Measurements from ENCODE around the gene POC1B.

Gene POC1B

GRCh38 chr12:89539426-89540223 lies 13.8 kb upstream of the POC1B start:
- DNase-seq (ENCODE audit: low read depth in 2 of 3, low spot score in 1 of 3): no peak

GRCh38 chr12:89538897-89539296 lies 13.1 kb upstream of the POC1B start:
- DNase-seq (ENCODE audit: low read depth in 2 of 3, low spot score in 1 of 3): no peak

DNA sequence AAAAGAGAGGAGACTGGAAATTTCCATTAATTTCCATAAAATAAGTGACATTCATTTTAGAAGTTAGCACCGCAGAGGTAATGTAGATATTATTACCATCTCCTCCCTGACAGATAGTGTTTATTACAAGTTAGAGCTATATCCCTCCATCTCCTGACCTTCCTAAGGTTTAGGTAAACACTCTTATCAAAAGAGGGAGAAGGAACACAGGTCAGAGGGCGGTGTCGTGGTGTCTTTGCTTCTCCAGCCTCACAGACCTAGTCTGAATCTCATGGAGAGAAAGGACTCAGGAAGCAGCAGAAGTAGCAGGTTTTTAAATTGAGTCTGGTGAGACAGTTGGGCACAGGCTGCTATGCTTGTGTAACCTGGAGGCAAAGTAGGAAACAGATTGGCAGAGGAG lies 11.5 kb upstream of the POC1B start:
- no peak for DNase-seq (ENCODE audit: low read depth in 2 of 3, low spot score in 1 of 3)

DNA sequence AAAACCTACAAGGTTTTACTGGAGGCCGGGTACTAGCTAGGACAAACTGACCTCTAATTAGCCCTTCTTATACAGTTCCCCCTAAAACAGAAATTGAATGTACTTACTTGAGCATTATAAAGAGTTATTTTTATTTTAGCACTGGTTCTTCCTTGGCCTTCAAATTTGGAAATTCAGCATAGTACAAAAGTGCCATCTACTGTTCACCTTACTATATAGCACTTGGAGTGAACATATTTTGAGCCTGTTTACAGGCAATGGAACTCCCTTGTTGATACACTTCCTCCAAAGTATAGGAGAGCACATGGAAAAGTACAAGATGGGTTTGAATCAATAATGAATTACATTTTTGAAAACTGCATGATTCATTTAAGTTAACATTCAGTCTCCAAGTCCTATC lies 3.9 kb upstream of the POC1B start:
- peak in 1 of 3 donors; percentile 14 for DNase-seq (ENCODE audit: low read depth in 2 of 3, low spot score in 1 of 3)

GRCh38 chr12:89528434-89528833 lies 2.6 kb upstream of the POC1B start:
- no peak for DNase-seq (ENCODE audit: low read depth in 2 of 3, low spot score in 1 of 3)

DNA sequence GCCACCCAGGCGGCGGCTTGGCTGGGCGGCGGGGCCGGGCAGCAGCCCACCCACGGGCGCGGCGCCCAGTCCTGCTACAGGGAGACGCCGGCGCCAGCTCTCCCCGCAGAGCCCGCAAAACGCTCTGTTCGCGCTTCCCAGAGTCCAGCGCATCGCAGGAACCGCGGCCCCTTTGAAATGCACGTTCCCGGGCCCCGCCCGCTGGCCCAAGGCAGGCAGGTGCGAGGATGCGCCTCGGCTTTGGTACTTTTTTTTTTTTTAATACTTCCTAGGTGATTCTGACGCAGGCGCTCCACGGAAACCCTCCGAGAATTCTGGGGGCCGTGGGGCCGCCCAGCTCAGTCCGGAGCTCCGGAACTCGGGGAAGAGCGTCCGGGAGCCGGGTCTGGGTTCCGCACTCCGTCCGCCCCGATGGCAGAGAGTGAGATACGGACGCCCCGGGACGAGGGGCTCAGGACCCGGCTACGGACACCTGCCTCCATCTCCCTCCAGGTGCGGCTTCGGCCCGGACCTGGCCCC lies 483 bp downstream of the POC1B start:
- DNase-seq (ENCODE audit: low read depth in 2 of 3, low spot score in 1 of 3): peak; percentile 18 to 31 (median 19)

DNA sequence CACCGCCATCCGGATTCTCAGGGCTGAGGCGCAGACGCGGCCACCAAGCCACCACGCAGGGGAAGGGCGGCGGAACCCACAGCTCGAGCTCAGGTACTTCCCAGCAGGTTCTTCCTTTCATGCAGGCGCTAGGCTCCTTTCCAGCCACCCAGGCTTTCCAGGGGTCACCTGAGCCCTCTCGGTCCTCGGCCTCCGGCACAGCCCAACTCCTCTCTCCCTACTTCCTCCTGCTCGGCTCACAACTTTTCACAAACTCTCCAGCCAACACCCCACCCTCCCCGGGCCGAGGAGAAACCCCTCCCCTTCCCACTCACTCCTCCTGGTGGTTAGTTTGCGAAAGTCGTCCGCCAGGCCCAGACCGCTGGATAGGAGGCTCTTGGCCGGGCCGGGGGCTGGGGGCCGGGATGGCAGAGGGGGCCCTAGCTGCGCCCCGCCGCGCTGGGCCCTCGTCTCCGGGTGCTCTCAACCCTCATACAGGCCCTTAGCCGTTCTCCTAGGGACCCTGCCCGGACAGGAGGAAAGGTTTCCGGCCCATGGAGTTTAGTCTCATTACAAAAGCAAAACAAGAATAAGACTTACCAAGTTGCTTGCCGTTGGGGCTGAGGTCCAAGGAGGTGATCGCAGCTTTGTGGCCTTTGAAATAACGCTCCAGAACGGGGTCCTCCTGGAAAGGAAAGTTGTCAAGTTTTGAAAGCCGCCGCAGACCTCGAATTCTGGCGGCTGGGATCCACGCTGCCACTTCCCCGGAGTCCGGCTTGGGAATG lies 1.1 kb downstream of the POC1B start, which contains the start of gene GALNT4:
Gene GALNT4 (minus strand): TSS at position 256 of the 764 bp plus-strand sequence. CDS start 247 bp downstream, at position 9.
- DNase-seq (ENCODE audit: low read depth in 2 of 3, low spot score in 1 of 3): peak; percentile 61 to 68 (median 67)

DNA sequence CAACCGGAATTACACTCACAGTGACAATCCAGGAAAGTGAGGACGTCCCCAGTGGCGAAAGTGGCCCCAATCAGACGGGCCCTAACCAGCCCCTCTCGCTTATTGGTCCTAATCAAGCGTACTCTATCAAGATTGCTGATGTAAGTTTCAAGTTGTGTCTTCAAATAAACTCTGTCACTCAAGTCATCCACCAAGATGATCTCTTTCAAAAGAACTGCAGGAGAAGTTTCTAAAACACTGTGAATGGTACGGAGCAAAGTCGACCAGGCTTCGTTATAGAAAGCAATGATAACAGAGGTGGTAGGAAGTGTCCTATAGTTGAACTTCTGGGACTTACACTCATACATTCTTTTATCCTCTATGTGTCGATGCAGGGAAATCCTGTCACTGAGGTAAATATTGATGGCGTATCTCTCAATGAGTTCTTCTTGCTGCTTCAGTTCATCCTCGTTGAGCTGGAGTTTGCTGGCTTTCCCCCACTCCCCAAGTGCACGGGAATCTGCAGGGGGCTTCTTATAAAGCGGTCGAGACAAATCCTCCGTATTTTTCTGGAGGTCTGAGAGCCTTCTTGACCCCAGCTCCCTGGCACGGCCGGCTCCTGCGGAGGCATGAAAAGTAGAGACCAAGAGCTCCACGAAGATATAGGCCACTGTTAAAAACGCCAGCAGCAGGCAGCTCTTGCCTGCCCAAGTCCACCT lies 1.9 kb downstream of the POC1B start:
- DNase-seq (ENCODE audit: low read depth in 2 of 3, low spot score in 1 of 3): no peak

- no peak for DNase-seq (ENCODE audit: low read depth in 2 of 3, low spot score in 1 of 3)
Measured at GRCh38 chr12:89523393-89523792, 2.5 kb downstream of the POC1B start.

DNA sequence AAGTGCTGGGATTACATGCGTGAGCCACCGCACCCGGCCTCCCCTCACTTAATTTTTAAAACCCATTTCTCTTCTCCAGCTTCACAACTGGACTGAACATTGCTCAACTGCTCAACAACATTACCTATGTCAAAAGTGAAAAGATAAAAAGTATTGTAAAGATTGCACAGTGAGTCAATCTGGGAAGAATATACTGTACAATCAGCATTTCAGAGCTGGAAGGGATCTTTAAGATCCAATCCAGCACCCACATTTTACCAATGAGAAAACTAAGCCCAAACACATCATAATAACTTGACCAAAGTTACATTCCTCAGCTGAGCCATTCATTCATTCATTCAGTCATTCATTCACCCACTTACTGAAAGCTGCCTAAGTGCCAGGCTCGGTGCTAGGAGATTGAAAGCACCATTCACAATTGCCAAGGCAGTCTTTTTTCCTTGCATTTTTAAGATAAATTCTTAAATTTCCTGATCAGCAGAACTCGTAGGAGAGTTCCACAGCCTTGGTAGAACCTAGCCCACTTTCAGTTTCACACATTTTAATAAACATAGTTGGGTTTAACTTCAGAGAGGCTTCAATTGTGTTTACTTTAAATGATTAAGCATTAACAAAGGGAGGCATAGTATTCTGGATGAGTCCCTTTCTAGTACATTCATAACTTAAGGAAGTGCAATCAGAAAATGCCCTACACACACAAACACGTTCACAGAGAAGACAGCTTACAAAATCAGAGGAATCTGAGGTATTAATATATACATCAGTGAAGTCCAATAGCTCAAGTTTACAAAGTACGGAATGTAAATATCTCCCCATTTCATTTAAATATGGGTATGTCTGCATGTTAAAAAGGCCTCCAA lies 4.3 kb downstream of the POC1B start:
- no peak for DNase-seq (ENCODE audit: low read depth in 2 of 3, low spot score in 1 of 3)

- DNase-seq (ENCODE audit: low read depth in 2 of 3, low spot score in 1 of 3): no peak
Measured at GRCh38 chr12:89517720-89518119, 8.1 kb downstream of the POC1B start.

DNA sequence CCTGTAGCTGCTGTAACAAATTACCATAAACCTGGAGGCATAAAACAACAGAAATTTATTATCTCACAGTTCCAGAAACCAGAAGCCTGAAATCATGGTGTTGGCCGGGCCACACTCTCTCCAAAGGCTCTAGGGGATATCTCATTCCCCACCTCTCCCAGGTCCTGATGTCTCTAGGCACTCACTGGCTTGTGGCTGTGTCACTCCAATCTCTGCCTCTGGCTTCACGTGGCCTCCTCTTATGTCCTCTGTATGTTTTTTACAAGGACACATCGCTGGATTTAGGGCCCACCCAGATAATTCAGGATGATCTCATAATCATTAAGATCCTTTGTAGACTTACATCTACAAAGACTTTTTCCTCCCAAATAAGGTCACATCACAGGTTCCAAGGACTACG lies 9.2 kb downstream of the POC1B start:
- no peak for DNase-seq (ENCODE audit: low read depth in 2 of 3, low spot score in 1 of 3)

- DNase-seq (ENCODE audit: low read depth in 2 of 3, low spot score in 1 of 3): no peak
Measured at GRCh38 chr12:89514751-89515150, 11.1 kb downstream of the POC1B start.

GRCh38 chr12:89513544-89513943 lies 12.3 kb downstream of the POC1B start:
- DNase-seq (ENCODE audit: low read depth in 2 of 3, low spot score in 1 of 3): no peak

GRCh38 chr12:89507015-89507824 lies 18.6 kb downstream of the POC1B start:
- DNase-seq (ENCODE audit: low read depth in 2 of 3, low spot score in 1 of 3): no peak

GRCh38 chr12:89506050-89506449 lies 19.8 kb downstream of the POC1B start:
- DNase-seq (ENCODE audit: low read depth in 2 of 3, low spot score in 1 of 3): no peak

- DNase-seq (ENCODE audit: low read depth in 2 of 3, low spot score in 1 of 3): no peak
Measured at GRCh38 chr12:89504560-89505346, 21.1 kb downstream of the POC1B start.

- no peak for DNase-seq (ENCODE audit: low read depth in 2 of 3, low spot score in 1 of 3)
Measured at GRCh38 chr12:89501793-89502192, 24.1 kb downstream of the POC1B start.

DNA sequence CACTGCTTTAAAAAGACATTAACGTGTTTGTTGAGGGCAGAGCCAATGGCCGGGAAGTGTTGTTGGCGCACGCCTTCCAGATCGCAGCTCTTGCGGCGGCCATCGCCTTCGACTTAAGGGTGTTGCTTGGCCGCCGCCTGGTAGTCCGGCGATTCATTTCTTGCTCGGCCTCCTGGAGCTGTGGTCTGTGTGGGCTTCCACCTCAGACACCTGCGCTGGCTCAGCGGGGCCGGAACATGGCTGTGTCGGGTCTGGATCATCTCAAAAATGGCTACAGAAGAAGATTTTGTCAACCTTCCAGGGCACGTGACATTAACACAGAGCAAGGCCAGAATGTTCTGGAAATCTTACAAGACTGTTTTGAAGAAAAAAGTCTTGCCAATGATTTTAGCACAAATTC lies 26.0 kb downstream of the POC1B start:
- DNase-seq (ENCODE audit: low read depth in 2 of 3, low spot score in 1 of 3): no peak
